HCT116 (cell line): Measurements from ENCODE around the gene COL12A1. TPM values are rescaled to one million over a fixed set of nuclear protein-coding genes. Genes with fewer than 3 reads are reported as not detected.

Experiments
- ATAC-seq: fragments of 200-7000 bp; cut with Tn5 transposase; 2 replicates; pipeline ENCODE4 v1.9.1; 2020; ENCODE audit warnings: mild to moderate bottlenecking, moderate library complexity
- BruUV-seq: library from RNA; stranded (reverse); fragments of 400-500 nt; replicated peaks from 2 replicates; lab custom pipeline; 2021; lab: Mats Ljungman, UMichigan
- CTCF ChIA-PET: fragments of 300-600 bp; sonication (Branson Sonifier 250); formaldehyde crosslinking; loops from one replicate; lab custom pipeline; 2021; ENCODE audit warnings: antibody characterized with exemption; lab: Charles Lee
- POLR2A ChIA-PET: fragments of 300-600, 350-600 bp; sonication (Branson Sonifier 250); formaldehyde crosslinking; loops from one replicate; lab custom pipeline; 2021; ENCODE audit warnings: antibody characterized with exemption; lab: Charles Lee
- RAD21 ChIA-PET, 2 experiments: fragments of 300-600 bp; sonication (Branson Sonifier 250); formaldehyde crosslinking; loops; one replicate each; lab custom pipeline; 2023; ENCODE audit warnings: low total read pairs in 2 of 2; ENCODE audit not compliant: uncharacterized antibody in 2 of 2, unreplicated experiment in 2 of 2, low non-redundant PET in 1 of 2; lab: Charles Lee
- DNase-seq: peaks from one replicate; pipeline ENCODE4 v3.0.0-alpha.2; 2010; ENCODE audit warnings: low read depth, low spot score
- H2AFZ ChIP-seq: fragments of 200-600 bp; shearing (Covaris generic), sonication (generic); 2 replicates; pipeline ENCODE4 v1.6.1; 2017; ENCODE audit warnings: low read depth, mixed run types, mixed read lengths, antibody characterized with exemption, low read length; ENCODE audit not compliant: poor library complexity, severe bottlenecking
- H3K27ac ChIP-seq: 2 replicates; pipeline ENCODE4 v1.5.1; 2012; ENCODE audit warnings: low read depth, low read length
- H3K27me3 ChIP-seq: fragments of 200-600 bp; sonication (generic); 2 replicates; pipeline ENCODE4 v1.6.1; 2016; ENCODE audit warnings: mixed run types, low read length, mixed read lengths; ENCODE audit not compliant: insufficient read depth
- H3K36me3 ChIP-seq, 2 experiments: fragments of 200-500 bp in 1 of 2; fragments of 200-600 bp in 1 of 2; sonication (Bioruptor generic) in 1 of 2; sonication (generic) in 1 of 2; 2 replicates each; pipeline versions ENCODE4 v1.5.1 to v1.6.1; 2014 to 2016; ENCODE audit warnings: low read length in 2 of 2, inconsistent platforms in 1 of 2, mixed read lengths in 1 of 2, mixed run types in 1 of 2; ENCODE audit not compliant: insufficient read depth in 2 of 2, control insufficient read depth in 1 of 2
- H3K4me1 ChIP-seq, 2 experiments: fragments of 200-600 bp in 1 of 2; sonication (generic) in 1 of 2; 2 replicates each; pipeline versions ENCODE4 v1.5.1 to v1.6.1; 2012 to 2017; ENCODE audit warnings: low read length in 2 of 2, inconsistent platforms in 1 of 2, mild to moderate bottlenecking in 1 of 2, mixed read lengths in 1 of 2, mixed run types in 1 of 2, moderate library complexity in 1 of 2; ENCODE audit not compliant: insufficient read depth in 2 of 2, control insufficient read depth in 1 of 2
- H3K4me2 ChIP-seq: fragments of 200-600 bp; sonication (generic); 2 replicates; pipeline ENCODE4 v1.6.1; 2017; ENCODE audit warnings: mixed run types, low read length, mixed read lengths
- H3K4me3 ChIP-seq, 2 experiments: fragments of 200-600 bp in 1 of 2; sonication (generic) in 1 of 2; replicated peaks in 1 of 2; 2 replicates each; pipeline ENCODE4 v1.5.1; 2011 to 2016; ENCODE audit warnings: low read length in 2 of 2, control low read depth in 1 of 2, low read depth in 1 of 2, mild to moderate bottlenecking in 1 of 2, mixed read lengths in 1 of 2, mixed run types in 1 of 2
- H3K79me2 ChIP-seq: fragments of 200-600 bp; sonication (generic); 2 replicates; pipeline ENCODE4 v1.6.1; 2017; ENCODE audit warnings: mild to moderate bottlenecking, mixed run types, low read length, moderate library complexity, mixed read lengths; ENCODE audit not compliant: insufficient read depth
- H3K9ac ChIP-seq: fragments of 200-600 bp; sonication (generic); 2 replicates; pipeline ENCODE4 v1.6.1; 2016; ENCODE audit warnings: low read length, mixed read lengths
- H3K9me2 ChIP-seq: fragments of 200-600 bp; sonication (generic), shearing (Covaris generic); 2 replicates; pipeline ENCODE4 v1.6.1; 2017; ENCODE audit warnings: mixed run types, mild to moderate bottlenecking, moderate library complexity; ENCODE audit not compliant: insufficient read depth
- H3K9me3 ChIP-seq, 2 experiments: fragments of 200-500 bp in 1 of 2; fragments of 200-600 bp in 1 of 2; sonication (Bioruptor generic) in 1 of 2; sonication (generic) in 1 of 2; 2 replicates each; pipeline ENCODE4 v1.6.1; 2014 to 2017; ENCODE audit warnings: low read length in 2 of 2, mixed read lengths in 2 of 2, inconsistent platforms in 1 of 2, low read depth in 1 of 2, mild to moderate bottlenecking in 1 of 2, mixed run types in 1 of 2, moderate library complexity in 1 of 2; ENCODE audit not compliant: control insufficient read depth in 1 of 2, insufficient read depth in 1 of 2
- H4K20me1 ChIP-seq: fragments of 200-600 bp; sonication (generic), shearing (Covaris generic); 2 replicates; pipeline ENCODE4 v1.6.1; 2017; ENCODE audit warnings: mixed run types, mild to moderate bottlenecking, moderate library complexity; ENCODE audit not compliant: insufficient read depth
- CBX3 ChIP-seq: IDR thresholded peaks from 2 replicates; pipeline ENCODE4 v1.6.1; 2012; ENCODE audit warnings: low read depth
- CEBPB ChIP-seq: IDR thresholded peaks from 2 replicates; pipeline ENCODE4 v1.6.1; 2012; ENCODE audit warnings: low read depth
- EGR1 ChIP-seq: IDR thresholded peaks from 2 replicates; pipeline ENCODE4 v1.6.1; 2012; ENCODE audit warnings: low read depth
- EZH2 ChIP-seq: fragments of 200-600 bp; sonication (generic); IDR thresholded peaks from 2 replicates; pipeline ENCODE4 v1.6.1; 2017; ENCODE audit warnings: antibody characterized with exemption, mixed run types
- EZH2phosphoT487 ChIP-seq: fragments of 200-600 bp; IDR thresholded peaks from 2 replicates; pipeline ENCODE4 v1.6.1; 2018; ENCODE audit warnings: antibody characterized with exemption, borderline replicate concordance
- FOSL1 ChIP-seq: IDR thresholded peaks from 2 replicates; pipeline ENCODE4 v1.6.1; 2012; ENCODE audit warnings: low read depth
- JUND ChIP-seq: IDR thresholded peaks from 2 replicates; pipeline ENCODE4 v1.6.1; 2012
- POLR2A ChIP-seq: IDR thresholded peaks from 2 replicates; pipeline ENCODE4 v1.7.0; 2011; ENCODE audit warnings: borderline replicate concordance; ENCODE audit not compliant: insufficient read depth, insufficient read length; ENCODE audit errors: extremely low read depth
- POLR2AphosphoS5 ChIP-seq: IDR thresholded peaks from 2 replicates; pipeline ENCODE4 v1.6.1; 2011; ENCODE audit warnings: mild to moderate bottlenecking, low read depth, low read length, moderate library complexity
- SP1 ChIP-seq: IDR thresholded peaks from 2 replicates; pipeline ENCODE4 v1.6.1; 2012; ENCODE audit warnings: low read depth
- SRF ChIP-seq: IDR thresholded peaks from 2 replicates; pipeline ENCODE4 v1.6.1; 2012; ENCODE audit warnings: low read depth
- YY1 ChIP-seq: IDR thresholded peaks from 2 replicates; pipeline ENCODE4 v1.6.1; 2011; ENCODE audit warnings: low read length, low read depth, moderate library complexity, mild to moderate bottlenecking; ENCODE audit not compliant: insufficient replicate concordance; ENCODE audit errors: extremely low read depth
- ZNF274 ChIP-seq: fragments of 200-500 bp; sonication (Bioruptor generic); IDR thresholded peaks from 2 replicates; pipeline ENCODE4 v1.6.1; 2014; ENCODE audit warnings: mild to moderate bottlenecking, low read depth, low read length, inconsistent platforms
- intact Hi-C: fragments of 100-400 bp; cut with micrococcal nuclease; formaldehyde crosslinking; loops from 2 replicates; pipeline ENCODE4 v1.10.0; 2022
- total RNA-seq: library from RNA; stranded (reverse); gene quantifications from one replicate; pipeline ENCODE4 v1.2.1, GENCODE V29; 2021; ENCODE audit not compliant: unreplicated experiment
- TF ChIP-seq, protein P1 (sequence below): IDR thresholded peaks from 2 replicates; pipeline ENCODE4 v1.6.1; 2011; ENCODE audit warnings: mild to moderate bottlenecking, low read length, moderate library complexity; ENCODE audit not compliant: insufficient replicate concordance; ENCODE audit errors: extremely low read depth
- TF ChIP-seq, protein P2 (sequence below): IDR thresholded peaks from 2 replicates; pipeline ENCODE4 v1.6.1; 2012; ENCODE audit warnings: low read depth
- TF ChIP-seq, protein P3 (sequence below): IDR thresholded peaks from 2 replicates; pipeline ENCODE4 v1.6.1; 2012
- TF ChIP-seq, protein P4 (sequence below): IDR thresholded peaks from 2 replicates; pipeline ENCODE4 v1.6.1; 2012

The COL12A1 gene
- total RNA-seq, 1 experiment from 2014 or later = 23.5 TPM

DNA sequence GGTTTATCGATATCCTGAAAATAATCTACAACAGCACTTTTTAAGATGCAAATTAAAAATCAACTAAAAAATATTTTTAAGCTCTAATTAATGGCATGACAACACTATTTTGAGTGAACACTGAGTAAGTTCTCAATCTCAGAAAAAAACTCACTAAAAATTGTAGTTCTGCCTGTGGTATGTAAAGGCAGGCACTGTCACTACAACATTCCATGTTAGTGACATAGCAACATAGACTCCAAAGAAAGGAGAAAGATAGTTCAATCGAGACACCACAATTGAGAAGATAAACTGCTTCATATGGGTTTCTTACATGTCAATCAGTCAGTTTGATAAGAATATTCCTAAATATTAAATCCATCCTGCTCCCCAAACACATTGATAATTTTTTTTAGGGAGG lies 38.0 kb downstream of the COL12A1 start:
- ChIA-PET CTCF (no interaction called here), RAD21 (no interaction called here)
- intact Hi-C loops = no loop called here
- H3K9me2 ChIP-seq = no peaks in the 10 kb centered on the region
- no peaks in the 10 kb centered on the region for H3K9me3 ChIP-seq
- H3K36me3 ChIP-seq = no peaks in the 10 kb centered on the region
- no peak overlapping the region for H3K4me2 ChIP-seq
- no peak overlapping the region for H3K4me3 ChIP-seq
- no TSS peak for BruUV-seq
- no peak overlapping the region for H3K27ac ChIP-seq
- H3K79me2 ChIP-seq = no peaks in the 10 kb centered on the region
- H4K20me1 ChIP-seq = no peaks in the 10 kb centered on the region
- no peak for DNase-seq
- H3K27me3 ChIP-seq = no peaks in the 10 kb centered on the region
- H3K9ac ChIP-seq = no peak overlapping the region
- H3K4me1 ChIP-seq = no peaks in the 10 kb centered on the region
- no peak overlapping the region for H2AFZ ChIP-seq
- no peak for TF ChIP-seq SRF
- TF ChIP-seq, protein P1, sequence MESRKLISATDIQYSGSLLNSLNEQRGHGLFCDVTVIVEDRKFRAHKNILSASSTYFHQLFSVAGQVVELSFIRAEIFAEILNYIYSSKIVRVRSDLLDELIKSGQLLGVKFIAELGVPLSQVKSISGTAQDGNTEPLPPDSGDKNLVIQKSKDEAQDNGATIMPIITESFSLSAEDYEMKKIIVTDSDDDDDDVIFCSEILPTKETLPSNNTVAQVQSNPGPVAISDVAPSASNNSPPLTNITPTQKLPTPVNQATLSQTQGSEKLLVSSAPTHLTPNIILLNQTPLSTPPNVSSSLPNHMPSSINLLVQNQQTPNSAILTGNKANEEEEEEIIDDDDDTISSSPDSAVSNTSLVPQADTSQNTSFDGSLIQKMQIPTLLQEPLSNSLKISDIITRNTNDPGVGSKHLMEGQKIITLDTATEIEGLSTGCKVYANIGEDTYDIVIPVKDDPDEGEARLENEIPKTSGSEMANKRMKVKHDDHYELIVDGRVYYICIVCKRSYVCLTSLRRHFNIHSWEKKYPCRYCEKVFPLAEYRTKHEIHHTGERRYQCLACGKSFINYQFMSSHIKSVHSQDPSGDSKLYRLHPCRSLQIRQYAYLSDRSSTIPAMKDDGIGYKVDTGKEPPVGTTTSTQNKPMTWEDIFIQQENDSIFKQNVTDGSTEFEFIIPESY = no peak
- no peak for TF ChIP-seq CBX3
- TF ChIP-seq, protein P2, sequence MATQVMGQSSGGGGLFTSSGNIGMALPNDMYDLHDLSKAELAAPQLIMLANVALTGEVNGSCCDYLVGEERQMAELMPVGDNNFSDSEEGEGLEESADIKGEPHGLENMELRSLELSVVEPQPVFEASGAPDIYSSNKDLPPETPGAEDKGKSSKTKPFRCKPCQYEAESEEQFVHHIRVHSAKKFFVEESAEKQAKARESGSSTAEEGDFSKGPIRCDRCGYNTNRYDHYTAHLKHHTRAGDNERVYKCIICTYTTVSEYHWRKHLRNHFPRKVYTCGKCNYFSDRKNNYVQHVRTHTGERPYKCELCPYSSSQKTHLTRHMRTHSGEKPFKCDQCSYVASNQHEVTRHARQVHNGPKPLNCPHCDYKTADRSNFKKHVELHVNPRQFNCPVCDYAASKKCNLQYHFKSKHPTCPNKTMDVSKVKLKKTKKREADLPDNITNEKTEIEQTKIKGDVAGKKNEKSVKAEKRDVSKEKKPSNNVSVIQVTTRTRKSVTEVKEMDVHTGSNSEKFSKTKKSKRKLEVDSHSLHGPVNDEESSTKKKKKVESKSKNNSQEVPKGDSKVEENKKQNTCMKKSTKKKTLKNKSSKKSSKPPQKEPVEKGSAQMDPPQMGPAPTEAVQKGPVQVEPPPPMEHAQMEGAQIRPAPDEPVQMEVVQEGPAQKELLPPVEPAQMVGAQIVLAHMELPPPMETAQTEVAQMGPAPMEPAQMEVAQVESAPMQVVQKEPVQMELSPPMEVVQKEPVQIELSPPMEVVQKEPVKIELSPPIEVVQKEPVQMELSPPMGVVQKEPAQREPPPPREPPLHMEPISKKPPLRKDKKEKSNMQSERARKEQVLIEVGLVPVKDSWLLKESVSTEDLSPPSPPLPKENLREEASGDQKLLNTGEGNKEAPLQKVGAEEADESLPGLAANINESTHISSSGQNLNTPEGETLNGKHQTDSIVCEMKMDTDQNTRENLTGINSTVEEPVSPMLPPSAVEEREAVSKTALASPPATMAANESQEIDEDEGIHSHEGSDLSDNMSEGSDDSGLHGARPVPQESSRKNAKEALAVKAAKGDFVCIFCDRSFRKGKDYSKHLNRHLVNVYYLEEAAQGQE = no peak
- TF ChIP-seq JUND = no peak
- TF ChIP-seq CEBPB = no peak
- TF ChIP-seq FOSL1 = no peak
- no peak for TF ChIP-seq EZH2phosphoT487
- TF ChIP-seq ZNF274 = no peak
- TF ChIP-seq, protein P3, sequence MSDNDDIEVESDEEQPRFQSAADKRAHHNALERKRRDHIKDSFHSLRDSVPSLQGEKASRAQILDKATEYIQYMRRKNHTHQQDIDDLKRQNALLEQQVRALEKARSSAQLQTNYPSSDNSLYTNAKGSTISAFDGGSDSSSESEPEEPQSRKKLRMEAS = no peak
- TF ChIP-seq YY1 = no peak
- no peak for TF ChIP-seq EGR1
- TF ChIP-seq SP1 = no peak
- TF ChIP-seq POLR2AphosphoS5 = no peak
- TF ChIP-seq POLR2A = no peak
- TF ChIP-seq, protein P4, sequence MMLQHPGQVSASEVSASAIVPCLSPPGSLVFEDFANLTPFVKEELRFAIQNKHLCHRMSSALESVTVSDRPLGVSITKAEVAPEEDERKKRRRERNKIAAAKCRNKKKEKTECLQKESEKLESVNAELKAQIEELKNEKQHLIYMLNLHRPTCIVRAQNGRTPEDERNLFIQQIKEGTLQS = no peak
- TF ChIP-seq EZH2 = no peak
- TF ChIP-seq, all 23 proteins: peak for 0
- ATAC-seq = no peak
- POLR2A ChIA-PET = no interaction called here
